OCI-LY3 (cell line): ENCODE measurements around the gene BMP7.
"Not testable (repeated sequence)": the region's sequence is repeated elsewhere in the genome, so short reads cannot be mapped to it uniquely, and the experiment has no call there.

ENCODE experiments used
- H2AFZ ChIP-seq: fragments of 200-600, 300-600 bp; shearing (Covaris generic); 2 replicates; pipeline ENCODE4 v1.6.0; 2014; ENCODE audit warnings: antibody characterized with exemption, low read depth, low read length
- H3K27ac ChIP-seq: fragments of 200-600, 300-600 bp; sonication (generic); 2 replicates; pipeline ENCODE4 v1.5.1; 2014; ENCODE audit warnings: mild to moderate bottlenecking, low read length, moderate library complexity, mixed read lengths
- H3K27me3 ChIP-seq: fragments of 200-600, 300-600 bp; sonication (generic); 2 replicates; pipeline ENCODE4 v1.6.1; 2014; ENCODE audit warnings: low read depth, low read length, mixed read lengths
- H3K36me3 ChIP-seq: fragments of 200-600, 300-600 bp; sonication (generic); replicated peaks from 2 replicates; pipeline ENCODE3; 2014; ENCODE audit warnings: low read depth, low read length, mixed read lengths
- H3K4me1 ChIP-seq: fragments of 300-600, 200-600 bp; sonication (generic); 2 replicates; pipeline ENCODE4 v1.6.1; 2014; ENCODE audit warnings: low read length, mixed read lengths
- H3K4me2 ChIP-seq: fragments of 200-600, 300-600 bp; sonication (generic); 2 replicates; pipeline ENCODE4 v1.6.1; 2014; ENCODE audit warnings: low read length, mixed read lengths
- H3K4me3 ChIP-seq: fragments of 300-600, 200-600 bp; sonication (generic); 2 replicates; pipeline ENCODE4 v1.5.1; 2014; ENCODE audit warnings: antibody characterized with exemption, mild to moderate bottlenecking, low read length, moderate library complexity
- H3K79me2 ChIP-seq: fragments of 300-600, 200-600 bp; shearing (Covaris generic); 2 replicates; pipeline ENCODE4 v1.6.1; 2014; ENCODE audit warnings: mild to moderate bottlenecking, low read length, mixed read lengths
- H3K9ac ChIP-seq: fragments of 300-600, 200-600 bp; shearing (Covaris generic); 2 replicates; pipeline ENCODE4 v1.6.0; 2014; ENCODE audit warnings: mild to moderate bottlenecking, low read length, moderate library complexity
- H3K9me3 ChIP-seq: fragments of 200-600, 300-600 bp; shearing (Covaris generic); 2 replicates; pipeline ENCODE4 v1.6.1; 2014; ENCODE audit warnings: low read length, mixed read lengths; ENCODE audit not compliant: insufficient read depth
- H4K20me1 ChIP-seq: fragments of 200-600, 300-600 bp; sonication (generic); 2 replicates; pipeline ENCODE4 v1.6.1; 2016; ENCODE audit warnings: low read length, mixed read lengths; ENCODE audit not compliant: insufficient read depth
- EZH2phosphoT487 ChIP-seq: fragments of 200-600 bp; shearing (Covaris generic); IDR thresholded peaks from 2 replicates; pipeline ENCODE4 v1.6.1; 2018; ENCODE audit warnings: antibody characterized with exemption, mixed run types, low read depth
- TF ChIP-seq, protein P1 (sequence below): fragments of 200-600, 300-600 bp; sonication (generic); IDR thresholded peaks from 2 replicates; pipeline ENCODE4 v1.5.1; 2014; ENCODE audit warnings: antibody characterized with exemption, low read length, low read depth

The BMP7 gene

DNA sequence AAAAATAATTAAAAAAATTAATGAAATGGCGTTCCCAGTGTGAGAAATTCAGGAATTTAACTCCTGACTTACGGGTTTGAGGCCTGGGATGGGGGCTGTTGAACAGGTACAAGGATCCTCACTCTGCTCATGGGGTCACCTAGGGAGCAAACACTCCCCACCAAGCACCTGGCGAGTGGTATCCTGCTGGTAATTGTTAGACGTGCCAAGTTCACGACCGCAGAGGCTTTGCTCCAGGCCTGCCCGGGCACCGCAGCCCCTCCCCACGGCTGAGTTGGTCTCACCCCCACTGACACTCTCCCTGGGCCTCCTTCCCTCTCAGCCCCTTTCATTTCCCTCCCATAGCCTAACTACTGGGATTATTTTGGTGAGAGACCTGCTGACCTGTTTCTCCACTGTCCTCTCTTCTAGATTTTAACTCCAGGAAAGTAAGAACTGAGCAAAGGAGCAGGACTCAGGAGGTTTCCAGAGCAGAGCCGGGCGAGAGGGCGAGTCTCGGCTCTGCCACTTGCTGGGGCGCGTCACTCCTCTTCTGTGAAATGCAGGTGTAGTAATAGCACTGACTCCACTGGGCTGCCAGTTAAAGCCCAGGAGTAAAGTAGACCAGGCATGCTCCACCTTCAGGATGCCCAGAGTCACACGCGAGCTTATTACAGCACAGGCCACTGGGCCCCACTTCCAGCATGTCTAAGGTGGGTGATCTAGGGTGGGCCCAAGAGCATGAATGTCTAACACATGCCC, 22.8 kb downstream of the BMP7 start:
- H3K9me3 ChIP-seq, result no peaks in the 10 kb centered on the region
- H3K4me3 ChIP-seq, result no peak overlapping the region
- H3K4me2 ChIP-seq, result no peak overlapping the region
- H3K79me2 ChIP-seq, result no peaks in the 10 kb centered on the region
- H3K27me3 ChIP-seq, result peaks cover 13% of the 10 kb centered on the region; the same call in 1 of the 2 replicates
- no peaks in the 10 kb centered on the region for H3K36me3 ChIP-seq
- no peak overlapping the region for H3K9ac ChIP-seq
- TF ChIP-seq EZH2phosphoT487, result no peak
- TF ChIP-seq, protein P1, sequence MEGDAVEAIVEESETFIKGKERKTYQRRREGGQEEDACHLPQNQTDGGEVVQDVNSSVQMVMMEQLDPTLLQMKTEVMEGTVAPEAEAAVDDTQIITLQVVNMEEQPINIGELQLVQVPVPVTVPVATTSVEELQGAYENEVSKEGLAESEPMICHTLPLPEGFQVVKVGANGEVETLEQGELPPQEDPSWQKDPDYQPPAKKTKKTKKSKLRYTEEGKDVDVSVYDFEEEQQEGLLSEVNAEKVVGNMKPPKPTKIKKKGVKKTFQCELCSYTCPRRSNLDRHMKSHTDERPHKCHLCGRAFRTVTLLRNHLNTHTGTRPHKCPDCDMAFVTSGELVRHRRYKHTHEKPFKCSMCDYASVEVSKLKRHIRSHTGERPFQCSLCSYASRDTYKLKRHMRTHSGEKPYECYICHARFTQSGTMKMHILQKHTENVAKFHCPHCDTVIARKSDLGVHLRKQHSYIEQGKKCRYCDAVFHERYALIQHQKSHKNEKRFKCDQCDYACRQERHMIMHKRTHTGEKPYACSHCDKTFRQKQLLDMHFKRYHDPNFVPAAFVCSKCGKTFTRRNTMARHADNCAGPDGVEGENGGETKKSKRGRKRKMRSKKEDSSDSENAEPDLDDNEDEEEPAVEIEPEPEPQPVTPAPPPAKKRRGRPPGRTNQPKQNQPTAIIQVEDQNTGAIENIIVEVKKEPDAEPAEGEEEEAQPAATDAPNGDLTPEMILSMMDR, result no peak
- no peak overlapping the region for H3K27ac ChIP-seq
- H4K20me1 ChIP-seq, result no peaks in the 10 kb centered on the region
- no peak overlapping the region for H2AFZ ChIP-seq
- no peaks in the 10 kb centered on the region for H3K4me1 ChIP-seq

DNA sequence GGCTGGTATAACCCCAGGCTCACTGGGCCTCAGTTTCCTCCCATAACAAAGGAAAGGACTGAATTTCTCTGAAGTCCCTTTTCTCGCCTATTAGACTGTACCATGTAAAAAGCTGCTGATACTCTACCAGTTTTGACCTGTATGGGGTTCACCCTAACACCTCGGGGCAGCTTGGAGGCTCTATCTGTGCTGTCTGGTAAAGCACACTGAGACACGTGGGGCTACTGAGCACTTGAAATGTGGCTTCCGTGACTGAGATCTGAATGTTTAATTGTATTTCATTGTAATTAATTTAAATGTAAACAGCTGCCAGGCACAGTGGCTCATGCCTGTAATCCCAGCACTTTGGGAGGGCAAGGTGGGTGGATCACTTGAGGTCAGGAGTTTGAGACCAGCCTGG, 24.0 kb downstream of the BMP7 start:
- no peaks in the 10 kb centered on the region for H3K79me2 ChIP-seq

DNA sequence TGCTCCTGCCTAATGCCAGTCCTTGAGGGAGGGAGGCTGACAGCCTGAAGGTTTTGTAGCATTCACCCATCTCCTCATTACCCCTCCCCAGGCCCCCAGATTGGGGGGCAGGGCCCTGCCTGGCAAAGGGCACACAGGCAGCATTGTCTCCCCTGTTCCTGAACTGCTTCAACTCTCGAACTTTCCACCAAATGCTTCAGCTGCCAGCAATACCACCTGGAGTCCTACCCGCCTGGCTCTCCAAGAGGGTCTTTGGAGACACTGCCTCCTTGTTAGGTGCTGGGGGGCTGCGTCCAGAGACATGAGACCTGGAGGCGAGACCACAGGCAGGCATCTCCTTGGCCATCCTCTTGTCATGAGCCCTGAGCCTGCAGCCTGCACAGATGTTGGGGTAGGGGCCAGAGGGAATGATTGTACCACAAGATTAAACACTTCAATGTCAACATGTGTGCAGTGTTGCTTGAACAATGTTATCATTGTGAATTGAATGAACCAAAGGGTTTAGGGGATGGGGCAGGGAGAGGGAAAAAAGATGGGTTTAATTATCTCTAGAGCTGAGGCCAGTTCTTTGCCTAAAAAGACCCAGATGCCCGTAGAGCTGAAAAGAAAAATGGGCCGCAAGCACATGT, 25.0 kb downstream of the BMP7 start:
- H3K36me3 ChIP-seq, result no peaks in the 10 kb centered on the region
- H3K79me2 ChIP-seq, result no peaks in the 10 kb centered on the region
- H4K20me1 ChIP-seq, result no peaks in the 10 kb centered on the region
- H3K4me2 ChIP-seq, result no peak overlapping the region
- no peak overlapping the region for H3K9ac ChIP-seq
- no peak overlapping the region for H3K4me3 ChIP-seq
- peaks cover 11% of the 10 kb centered on the region; the same call in 1 of the 2 replicates for H3K27me3 ChIP-seq
- H3K4me1 ChIP-seq, result no peaks in the 10 kb centered on the region
- no peak for TF ChIP-seq EZH2phosphoT487
- TF ChIP-seq, protein P1, result no peak
- H3K27ac ChIP-seq, result no peak overlapping the region
- H2AFZ ChIP-seq, result no peak overlapping the region
- H3K9me3 ChIP-seq, result no peaks in the 10 kb centered on the region

More for the DNA sequence above, 24.0 kb downstream of the BMP7 start:
- Histone ChIP-seq H3K36me3 (no peaks in the 10 kb centered on the region), H3K4me3 (no peak overlapping the region), H4K20me1 (no peaks in the 10 kb centered on the region), H2AFZ (no peak overlapping the region), H3K4me1 (no peaks in the 10 kb centered on the region), H3K27me3 (peaks cover 5% of the 10 kb centered on the region; the same call in 1 of the 2 replicates), H3K27ac (no peak overlapping the region), H3K9me3 (no peaks in the 10 kb centered on the region), H3K4me2 (no peak overlapping the region), H3K9ac (no peak overlapping the region)
- TF ChIP-seq EZH2phosphoT487, result no peak
- TF ChIP-seq, protein P1, result no peak

DNA sequence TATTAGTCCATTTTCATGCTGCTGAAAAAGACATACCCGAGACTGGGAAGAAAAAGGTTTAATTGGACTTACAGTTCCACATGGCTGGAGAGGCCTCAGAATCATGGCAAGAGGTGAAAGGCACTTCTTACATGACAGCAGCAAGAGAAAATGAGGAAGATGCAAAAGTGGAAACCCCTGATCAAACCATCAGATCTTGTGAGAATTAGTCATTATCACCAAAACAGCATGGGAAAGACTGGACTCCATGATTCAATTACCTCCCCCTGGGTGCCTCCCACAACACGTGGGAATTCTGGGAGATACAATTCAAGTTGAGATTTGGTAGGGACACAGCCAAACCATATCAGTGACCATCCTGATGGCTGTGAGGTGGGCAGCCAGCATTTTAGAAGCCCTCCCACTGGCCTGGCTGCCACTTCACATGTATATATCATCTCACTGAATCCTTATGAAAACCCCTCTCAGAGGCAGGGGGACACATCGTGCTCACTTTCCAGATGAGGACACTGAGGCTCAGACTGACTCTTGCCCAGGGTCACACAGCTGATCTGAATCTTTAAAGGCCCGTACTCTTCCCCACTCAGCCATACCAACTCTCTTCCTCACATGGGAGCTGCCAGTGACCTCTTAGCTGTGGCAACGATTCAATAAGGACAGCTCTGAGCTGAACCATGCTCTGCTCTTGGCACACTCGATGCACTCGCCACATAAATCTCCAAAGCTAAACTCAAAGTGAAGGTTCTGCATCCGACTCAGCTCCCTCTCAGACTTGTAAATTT, 25.7 kb downstream of the BMP7 start:
- Histone ChIP-seq H3K79me2 (no peaks in the 10 kb centered on the region), H3K9me3 (no peaks in the 10 kb centered on the region), H3K27ac (no peak overlapping the region), H3K36me3 (no peaks in the 10 kb centered on the region), H3K9ac (no peak overlapping the region), H3K4me2 (no peak overlapping the region), H4K20me1 (no peaks in the 10 kb centered on the region), H3K4me3 (no peak overlapping the region), H3K27me3 (peaks cover 18% of the 10 kb centered on the region; the same call in 1 of the 2 replicates), H3K4me1 (no peaks in the 10 kb centered on the region), H2AFZ (no peak overlapping the region)
- TF ChIP-seq, protein P1, result no peak
- TF ChIP-seq EZH2phosphoT487, result no peak

DNA sequence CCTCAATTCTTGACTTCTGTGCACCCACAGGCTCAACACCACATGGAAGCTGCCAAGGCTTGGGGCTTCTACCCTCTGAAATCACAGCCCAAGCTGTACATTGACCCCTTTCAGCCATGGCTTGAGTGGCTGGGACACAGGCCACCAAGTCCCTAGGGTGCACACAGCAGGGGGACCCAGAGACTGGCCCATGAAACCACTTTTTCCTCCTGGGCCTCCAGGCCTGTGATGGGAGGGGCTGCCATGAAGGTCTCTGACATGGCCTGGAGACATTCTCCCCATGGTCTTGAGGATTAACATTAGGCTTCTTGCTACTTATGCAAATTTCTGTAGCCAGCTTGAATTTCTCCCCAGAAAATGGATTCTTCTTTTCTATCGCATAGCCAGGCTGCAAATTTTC, 26.7 kb downstream of the BMP7 start:
- H3K27me3 ChIP-seq, result peaks cover 29% of the 10 kb centered on the region
- not testable (repeated sequence) for H3K36me3 ChIP-seq, H3K9me3 ChIP-seq, H3K4me2 ChIP-seq, H4K20me1 ChIP-seq, H3K27ac ChIP-seq, H3K79me2 ChIP-seq, H3K4me3 ChIP-seq, H2AFZ ChIP-seq, H3K9ac ChIP-seq, H3K4me1 ChIP-seq
